GM18508 (cell line): ENCODE measurements around the gene RFC2.
"Not testable (repeated sequence)": the region's sequence is repeated elsewhere in the genome, so short reads cannot be mapped to it uniquely, and the experiment has no call there.

Source experiments
- ATAC-seq: cut with Tn5 transposase; IDR thresholded peaks from one replicate; pipeline ENCODE4 v1.9.1; 2021; ENCODE audit warnings: moderate number of reproducible peaks; ENCODE audit not compliant: insufficient read depth, unreplicated experiment

RFC2 gene

DNA sequence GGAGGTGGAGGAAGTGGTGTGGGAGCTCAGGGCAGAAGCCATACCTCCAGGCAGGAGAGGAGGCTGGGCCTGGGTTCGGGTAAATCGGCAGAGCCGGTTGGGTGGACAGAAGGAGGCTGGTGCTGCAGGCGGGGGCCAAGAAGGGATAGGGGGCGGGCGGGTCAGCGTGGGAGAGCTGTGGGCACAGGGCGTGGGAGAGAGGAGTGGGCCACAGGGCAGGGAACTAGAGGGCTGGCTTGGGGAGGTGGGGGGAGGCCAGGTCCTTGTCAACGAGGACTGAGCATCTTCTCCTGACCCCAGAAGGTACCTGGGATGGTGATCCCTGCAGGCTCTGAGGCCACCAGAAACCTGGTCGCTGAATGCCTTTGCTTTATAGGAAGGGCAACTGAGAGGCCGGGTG lies 32.5 kb downstream of the RFC2 start:
- no peak for ATAC-seq

DNA sequence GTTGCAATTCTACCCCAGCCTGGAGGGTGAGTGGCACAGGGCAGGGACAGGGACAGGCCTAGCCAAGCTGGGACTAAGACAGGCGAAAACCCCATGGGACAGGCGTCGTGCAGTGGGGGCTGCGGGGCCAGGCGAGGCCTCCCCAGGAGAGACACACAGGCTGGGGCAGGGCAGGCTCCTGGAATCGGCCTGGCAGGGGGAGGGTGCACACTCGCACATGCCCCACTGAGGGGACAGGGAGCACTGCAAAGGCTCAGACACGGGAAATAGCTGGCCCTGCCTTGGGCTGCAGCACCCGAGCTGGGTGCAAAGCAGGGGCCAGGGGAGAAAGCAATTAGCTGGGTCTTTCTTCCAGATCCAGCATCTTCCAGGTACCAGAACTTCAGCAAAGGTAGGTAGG lies 34.0 kb downstream of the RFC2 start:
- no peak for ATAC-seq

DNA sequence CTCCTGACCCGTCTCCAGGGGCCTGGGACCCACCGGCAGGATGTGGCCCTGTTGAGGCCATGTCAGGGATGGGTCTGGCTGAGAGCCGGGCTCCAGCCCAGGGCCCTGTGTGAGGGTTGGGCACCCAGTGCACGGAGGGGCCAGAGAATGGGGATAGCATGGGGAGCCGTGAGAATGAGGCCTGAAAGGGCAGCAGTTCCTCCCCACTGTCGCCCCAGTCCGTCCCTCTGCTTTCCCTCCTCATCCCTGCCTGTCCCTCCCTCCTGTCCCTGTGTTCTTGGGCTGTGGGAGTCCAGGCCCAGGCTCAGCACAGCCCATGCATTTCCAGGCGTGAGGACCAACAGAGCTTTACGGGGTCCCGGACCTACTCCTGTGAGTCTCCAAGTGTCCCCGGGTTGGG lies 34.8 kb downstream of the RFC2 start:
- no peak for ATAC-seq

DNA sequence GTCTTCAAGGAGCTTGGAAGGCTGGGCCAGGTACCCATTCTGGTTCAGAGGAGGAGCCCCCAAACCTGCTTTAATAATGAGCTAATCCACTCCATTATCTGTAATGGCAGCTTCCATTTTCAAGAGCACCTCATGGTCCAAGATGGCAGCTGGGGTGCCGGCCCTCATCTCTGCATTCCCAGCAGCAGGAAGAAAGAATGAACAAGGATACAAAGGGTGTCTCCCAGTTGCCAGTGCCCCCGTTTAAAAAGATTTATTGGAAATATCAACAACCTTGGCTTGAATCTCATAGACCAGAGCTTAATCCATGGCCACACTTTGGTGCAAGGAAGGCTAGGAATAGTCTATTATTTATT lies 35.9 kb downstream of the RFC2 start:
- no peak for ATAC-seq

DNA sequence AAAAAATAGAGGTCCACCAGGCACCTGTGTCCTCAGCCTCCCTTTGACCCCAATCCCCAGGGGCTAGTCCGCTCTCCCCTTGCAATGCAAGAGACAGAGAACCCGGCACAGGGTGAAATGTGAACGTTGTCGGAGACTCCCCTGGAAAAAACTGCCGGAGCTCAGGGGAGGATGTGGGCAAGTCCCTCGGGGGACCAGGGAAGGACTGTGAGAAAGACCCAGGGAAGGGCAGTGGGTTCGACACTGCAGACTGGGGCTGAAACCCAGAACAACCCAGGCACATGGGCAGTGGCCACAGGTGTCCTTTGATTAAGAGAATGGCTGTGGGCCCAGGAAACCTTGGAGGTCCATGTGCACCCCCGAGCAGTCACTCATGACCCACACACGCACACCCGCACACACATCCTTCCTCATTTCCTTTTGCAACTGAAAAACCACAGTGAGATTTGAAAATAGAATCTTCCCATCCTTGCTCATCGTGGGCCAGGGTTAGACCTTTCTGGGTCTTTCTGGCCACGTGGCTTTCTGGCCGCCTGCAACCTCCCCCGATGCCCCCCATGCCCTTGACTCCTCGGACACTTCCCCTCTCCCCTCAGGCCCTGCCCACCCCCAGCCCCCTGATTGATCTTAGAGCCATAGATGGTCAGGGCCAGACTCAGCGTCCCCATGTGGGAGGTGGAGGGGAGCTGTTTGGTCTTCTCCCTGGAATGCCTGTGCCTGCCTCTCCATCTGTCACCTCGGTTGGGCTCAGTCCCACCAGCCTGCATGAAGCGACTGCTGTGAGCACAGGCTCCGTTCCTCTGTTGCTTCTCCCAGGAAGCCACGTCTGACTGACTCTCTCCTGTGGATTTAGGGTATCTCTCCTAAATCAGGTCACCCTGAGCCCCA lies 36.5 kb downstream of the RFC2 start:
- ATAC-seq = peak; percentile 35

DNA sequence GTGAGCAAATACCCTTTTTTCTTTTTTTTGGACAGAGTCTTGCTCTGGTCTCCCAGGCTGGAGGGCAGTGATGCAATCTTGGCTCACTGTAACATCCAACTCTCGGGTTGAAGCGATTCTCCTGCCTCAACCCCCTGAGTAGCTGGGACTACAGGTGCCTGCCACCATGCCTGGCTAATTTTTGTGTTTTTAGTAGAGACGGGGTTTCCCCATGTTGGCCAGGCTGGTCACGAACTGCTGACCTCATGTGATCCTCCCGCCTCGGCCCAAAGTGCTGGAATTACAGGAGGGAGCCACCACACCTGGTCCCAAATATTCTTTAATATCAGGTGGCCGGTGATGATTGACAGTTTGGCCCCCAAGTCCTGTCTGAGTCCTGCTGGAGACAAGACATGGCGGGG lies 37.8 kb downstream of the RFC2 start:
- ATAC-seq = no peak

DNA sequence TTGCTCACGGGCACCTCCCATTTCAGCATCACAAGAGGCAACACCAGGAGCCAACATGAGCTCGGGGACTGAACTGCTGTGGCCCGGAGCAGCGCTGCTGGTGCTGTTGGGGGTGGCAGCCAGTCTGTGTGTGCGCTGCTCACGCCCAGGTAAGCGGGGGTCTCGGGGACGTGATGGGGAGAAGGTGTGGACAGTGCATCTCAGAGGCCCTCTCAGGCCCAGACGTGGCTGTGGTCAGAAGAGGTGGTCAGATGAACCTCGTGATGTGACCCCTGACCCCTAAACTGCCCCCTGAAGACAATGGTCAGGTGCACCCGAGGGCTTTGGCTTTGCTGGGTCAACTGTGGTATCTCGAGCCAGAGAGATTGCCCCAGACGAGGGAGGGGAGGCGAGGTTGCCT lies 38.3 kb downstream of the RFC2 start:
- no peak for ATAC-seq

DNA sequence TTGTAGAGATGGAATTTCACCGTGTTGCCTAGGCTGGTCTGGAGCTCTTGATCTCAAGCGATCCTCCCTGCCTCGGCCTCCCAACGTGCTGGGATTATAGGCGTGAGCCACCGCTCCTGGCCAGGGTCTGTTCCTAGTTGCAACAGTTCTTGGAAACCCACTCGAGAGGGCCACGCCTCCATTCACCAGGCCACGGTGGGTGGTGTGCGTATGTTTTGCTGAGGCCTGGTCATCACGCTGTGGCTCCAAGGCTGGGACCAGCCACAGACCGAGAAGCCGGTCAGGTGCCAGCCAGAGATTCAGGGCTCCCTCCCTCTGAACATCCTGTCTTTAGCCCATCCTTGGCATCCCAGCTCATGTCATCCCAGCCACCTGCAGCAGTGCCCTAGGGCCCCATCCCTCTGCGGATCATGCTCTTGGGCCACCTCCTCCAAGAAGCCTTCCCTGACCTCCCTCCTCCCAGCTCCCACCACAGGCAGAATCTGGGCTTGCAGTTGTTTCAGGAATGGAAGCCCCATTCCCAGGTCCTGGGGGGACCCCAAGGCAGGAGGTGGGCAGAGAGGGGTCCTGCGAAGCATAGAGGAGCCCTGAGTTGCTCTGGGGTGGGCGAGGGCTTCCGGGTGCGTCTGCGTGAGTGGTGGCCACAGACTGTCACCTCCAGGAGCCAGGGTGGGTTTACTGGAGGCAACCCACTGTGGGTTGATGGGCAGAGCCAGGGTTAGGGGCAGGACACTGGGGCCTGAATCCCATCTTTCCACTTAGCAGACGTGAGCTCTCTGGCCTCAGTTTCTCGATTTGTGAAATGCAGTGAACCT lies 39.2 kb downstream of the RFC2 start:
- no peak for ATAC-seq

DNA sequence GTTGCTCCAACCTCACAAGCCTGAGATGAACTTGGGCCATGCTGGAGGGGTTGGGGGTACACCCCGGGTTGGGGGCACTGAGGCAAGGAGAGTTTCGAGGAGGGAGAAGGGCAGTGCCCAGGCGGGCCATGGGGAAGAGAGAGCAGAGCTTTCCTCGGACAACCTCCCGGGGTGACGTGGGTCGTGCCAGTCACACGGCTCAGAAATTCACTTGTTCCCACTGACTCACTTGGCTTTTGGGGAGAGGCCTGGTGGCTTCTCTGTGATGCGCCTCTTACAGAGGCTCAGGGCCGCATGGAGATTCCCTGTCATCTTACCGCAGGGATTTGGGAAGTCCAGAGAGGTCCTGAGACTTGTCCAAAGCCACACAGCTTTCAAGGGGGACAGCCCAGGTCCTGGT lies 41.5 kb downstream of the RFC2 start:
- ATAC-seq = no peak

DNA sequence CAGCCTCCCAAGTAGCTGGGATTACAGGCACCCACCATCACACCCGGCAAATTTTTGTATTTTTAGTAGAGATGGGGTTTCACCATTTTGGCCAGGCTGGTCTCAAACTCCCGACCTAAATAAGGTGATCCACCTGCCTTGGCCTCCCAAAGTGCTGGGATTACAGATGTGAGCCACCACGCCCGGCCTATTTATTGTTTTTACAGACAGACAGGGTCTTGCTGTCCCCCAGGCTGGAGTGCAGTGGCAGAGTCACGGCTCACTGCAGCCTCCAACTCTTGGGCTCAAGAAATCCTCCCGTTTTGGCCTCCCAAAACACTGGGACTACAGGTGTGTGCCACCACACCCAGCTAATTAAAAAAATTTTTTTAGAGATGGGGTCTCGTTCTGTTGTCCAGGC lies 46.0 kb downstream of the RFC2 start:
- not testable (repeated sequence) for ATAC-seq

DNA sequence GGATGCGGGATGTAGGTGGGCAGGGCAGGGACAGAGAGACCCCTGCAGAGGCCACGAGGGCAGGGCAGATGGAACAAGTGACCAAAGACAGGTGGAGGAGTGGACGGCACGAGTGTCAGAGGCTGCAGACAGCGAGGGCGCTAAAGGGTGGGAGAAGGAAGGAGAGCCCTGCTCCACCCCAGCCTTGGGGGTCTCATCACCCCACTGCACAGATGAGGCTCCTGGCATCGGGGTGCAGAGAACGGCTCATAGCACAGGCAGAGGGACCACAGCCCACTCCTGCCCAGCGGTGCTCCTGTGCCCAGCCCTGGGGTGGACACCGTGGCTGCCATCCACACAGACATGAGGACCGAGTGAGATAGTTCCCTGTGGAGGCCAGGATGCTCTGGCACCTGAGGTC lies 46.6 kb downstream of the RFC2 start:
- ATAC-seq = no peak

DNA sequence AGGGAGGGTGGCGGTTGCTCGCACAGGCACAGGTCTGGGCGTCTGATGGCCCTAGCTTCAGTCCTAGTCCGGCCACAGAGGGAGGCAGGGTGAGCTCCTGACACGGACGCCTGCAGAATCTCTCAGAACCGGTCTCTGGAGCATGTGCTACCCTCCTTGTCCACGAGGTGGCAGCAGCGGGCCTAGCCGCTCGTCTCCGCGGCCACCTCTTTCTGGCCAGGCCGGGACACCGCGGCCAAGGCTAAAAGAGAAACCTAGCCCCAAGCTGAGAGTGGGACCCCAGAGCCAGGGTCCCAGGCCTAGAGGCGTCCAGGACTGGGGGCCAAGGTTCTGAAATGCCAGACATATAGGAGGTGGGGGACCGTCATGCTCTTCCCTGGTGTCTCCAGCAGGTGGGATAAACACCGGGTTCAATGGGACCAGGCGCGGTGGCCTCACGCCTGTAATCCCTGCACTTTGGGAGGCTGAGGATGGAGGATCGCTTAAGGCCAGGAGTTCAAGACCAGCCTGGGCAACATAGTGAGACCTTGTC lies 47.5 kb downstream of the RFC2 start:
- ATAC-seq = no peak

DNA sequence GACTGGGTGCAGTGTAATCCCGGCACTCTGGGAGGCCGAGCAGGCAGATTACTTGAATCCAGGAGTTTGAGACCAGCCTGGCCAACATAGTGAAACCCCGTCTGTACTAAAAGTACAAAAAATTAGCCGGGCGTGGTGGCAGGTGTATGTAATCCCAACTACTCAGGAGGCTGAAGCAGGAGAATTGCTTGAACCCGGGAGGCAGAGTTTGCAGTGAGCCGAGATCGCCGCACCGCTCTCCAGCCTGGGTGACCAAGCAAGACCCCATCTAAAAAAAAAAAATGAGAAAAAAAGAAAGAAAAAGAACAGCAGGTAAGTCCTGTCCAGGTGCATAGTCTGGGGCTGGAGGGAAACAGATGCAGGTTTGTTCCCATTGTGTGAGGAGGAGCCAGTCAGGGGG lies 48.1 kb downstream of the RFC2 start:
- ATAC-seq = not testable (repeated sequence)

DNA sequence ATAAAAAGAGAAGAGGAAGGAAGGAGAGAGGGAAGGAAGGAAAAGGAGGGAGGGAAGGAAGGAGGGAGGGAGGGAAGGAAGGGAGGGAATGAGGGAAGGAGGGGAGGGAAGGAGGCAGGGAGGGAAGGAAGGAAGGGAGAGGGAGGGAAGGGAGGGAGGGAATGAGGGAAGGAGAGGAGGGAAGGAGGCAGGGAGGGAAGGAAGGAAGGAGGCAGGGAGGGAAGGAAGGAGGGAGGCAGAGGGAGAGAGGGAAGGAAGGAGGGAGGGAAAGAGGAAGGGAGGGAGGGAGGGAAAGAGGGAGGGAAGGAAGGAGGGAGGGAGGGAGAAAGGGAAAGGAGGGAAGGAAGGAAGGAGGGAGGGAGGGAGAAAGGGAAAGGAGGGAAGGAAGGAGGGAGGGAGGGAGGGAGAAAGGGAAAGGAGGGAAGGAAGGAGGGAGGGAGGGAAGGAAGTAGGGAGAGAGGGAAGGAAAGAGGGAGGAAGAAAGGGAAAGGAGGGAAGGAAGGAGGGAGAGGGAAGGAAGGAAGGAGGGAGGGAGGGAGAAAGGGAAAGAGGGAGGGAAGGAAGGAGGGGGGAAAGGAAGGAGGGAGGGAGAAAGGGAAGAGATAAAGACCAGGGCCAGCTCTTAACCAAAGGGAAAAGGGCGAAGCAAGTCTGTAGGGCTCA lies 50.1 kb downstream of the RFC2 start:
- ATAC-seq = no peak

DNA sequence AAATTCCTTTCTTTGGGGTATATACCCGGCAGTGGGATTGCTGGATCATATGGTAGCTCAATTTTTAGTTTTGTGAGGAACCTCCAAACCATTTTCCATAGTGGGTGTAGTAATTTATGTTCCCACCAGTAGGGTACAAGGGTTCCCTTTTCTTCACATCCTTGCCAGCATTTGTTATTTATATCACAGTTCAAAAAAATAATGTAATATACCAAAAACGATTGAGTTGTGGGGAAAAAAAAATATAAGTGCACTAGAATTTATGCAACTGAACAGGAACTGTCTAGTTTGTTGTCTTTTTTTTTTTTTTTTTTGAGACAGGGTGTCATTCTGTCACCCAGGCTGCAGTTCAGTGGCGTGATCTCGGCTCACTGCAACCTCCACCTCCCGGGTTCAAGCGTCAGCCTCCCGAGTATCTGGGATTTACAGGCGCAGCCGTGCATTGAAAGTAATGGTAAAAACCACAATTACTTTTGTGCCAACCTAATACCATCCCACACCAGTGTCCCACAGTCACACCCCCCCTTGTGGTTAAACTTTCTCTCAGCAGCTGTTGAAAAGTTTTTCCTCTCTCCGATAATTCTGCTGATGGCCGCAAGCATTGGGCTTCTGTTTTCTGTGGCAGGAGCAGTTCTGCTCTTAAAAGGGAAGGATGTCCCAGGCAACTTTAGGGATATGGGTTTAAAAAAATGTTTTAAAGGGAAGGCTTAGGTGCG lies 51.2 kb downstream of the RFC2 start:
- ATAC-seq = no peak

DNA sequence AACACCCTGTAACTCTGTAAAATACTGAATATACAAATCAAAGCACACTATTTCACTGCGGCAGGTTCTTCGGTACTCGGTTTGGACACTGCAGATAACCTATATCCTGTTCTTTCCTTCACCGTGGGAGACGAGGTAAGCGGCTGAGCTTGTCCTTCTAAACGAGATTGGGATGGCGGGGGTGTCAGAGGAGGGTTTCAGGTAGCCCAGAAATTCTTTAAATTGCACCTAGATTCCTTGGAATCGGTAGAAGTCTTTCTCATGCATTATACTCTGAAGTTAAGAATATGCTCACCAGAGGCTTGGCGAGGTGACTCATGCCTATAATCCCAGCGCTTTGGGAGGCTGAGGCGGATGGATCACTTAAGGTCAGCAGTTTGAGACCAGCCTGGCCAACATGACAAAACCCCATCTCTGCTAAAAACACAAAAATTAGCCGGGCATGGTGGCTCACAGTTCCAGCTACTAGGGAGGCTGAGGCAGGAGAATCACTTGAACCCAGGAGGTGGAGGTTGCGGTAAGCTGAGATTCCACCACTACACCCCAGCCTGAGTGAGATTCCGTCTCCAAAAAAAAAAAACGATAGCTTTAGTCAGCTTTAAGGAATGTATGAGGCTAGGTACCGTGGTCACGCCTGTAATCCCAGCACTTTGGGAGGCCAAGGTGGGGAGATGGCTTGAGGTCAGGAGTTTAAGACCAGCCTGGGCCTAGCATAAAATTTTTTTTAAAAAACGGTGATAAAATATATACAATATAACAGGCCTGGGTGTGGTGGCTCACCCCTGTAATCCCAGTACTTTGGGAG lies 54.4 kb downstream of the RFC2 start:
- ATAC-seq = no peak

DNA sequence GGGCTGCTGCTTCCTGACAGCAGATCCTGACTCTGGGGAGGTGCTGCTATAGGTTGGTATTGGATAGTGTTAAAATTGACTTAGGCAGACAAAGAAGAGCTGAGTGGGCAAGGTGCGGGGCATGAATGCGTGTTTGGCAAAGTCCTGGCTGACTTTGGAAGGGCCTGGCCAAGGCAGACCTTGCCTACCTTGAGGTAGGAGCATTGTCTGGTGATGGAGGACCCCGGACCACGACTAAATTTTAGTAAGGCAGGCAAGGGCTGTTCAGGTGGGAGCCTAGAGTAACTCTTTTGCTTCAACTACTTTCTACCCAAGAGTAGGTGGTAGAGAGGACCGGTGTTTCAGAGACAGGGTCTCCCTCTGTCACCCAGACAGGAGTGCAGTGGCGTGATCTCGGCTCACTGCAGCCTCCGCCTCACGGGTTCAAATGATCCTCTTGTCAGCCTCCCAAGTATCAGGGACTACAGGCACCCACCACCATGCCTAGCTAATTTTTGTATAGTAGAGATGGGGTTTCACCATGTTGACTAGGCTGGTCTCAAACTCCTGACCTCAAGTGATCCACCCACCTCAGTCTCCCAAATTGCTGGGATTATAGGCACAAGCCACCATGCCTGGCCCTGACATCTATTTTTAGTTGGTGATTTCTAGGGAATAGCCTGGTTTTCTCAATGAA lies 56.6 kb downstream of the RFC2 start:
- no peak for ATAC-seq

DNA sequence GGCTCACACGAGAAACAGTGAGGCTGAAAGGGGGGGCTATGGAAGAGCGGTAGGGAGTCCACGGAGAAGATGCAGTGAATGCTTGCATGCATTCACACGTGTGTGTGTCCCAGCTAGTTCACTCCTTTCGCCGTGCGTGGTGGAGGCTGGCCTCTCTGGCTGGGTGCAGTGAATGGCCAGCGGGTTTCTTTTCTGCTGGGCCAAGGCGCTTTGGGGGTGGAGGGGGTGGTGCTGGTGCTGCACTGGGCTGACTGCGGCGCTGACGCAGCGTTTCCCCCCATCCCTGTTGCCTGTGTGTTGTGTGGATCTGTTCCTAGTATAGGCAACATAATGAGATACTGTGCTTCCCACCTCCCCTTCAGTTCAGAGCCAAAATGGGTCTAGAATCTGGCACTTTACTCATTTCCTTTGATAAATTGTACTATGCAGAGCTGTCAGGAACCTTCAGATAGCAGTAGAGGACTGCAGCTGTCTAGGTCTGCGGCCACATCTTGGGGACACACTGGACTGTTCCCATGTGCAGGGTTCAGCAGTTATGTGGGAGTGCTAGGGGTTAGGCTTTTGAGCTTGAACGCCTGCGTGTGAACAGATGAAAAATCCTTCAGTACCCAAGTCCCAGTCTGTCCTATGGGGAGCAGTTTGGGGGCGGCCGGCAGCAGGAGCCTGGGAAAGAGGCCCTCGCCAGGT lies 58.1 kb downstream of the RFC2 start:
- ATAC-seq = not testable (repeated sequence)
